ENCODE results near the gene HIVEP3.

Gene HIVEP3

DNA sequence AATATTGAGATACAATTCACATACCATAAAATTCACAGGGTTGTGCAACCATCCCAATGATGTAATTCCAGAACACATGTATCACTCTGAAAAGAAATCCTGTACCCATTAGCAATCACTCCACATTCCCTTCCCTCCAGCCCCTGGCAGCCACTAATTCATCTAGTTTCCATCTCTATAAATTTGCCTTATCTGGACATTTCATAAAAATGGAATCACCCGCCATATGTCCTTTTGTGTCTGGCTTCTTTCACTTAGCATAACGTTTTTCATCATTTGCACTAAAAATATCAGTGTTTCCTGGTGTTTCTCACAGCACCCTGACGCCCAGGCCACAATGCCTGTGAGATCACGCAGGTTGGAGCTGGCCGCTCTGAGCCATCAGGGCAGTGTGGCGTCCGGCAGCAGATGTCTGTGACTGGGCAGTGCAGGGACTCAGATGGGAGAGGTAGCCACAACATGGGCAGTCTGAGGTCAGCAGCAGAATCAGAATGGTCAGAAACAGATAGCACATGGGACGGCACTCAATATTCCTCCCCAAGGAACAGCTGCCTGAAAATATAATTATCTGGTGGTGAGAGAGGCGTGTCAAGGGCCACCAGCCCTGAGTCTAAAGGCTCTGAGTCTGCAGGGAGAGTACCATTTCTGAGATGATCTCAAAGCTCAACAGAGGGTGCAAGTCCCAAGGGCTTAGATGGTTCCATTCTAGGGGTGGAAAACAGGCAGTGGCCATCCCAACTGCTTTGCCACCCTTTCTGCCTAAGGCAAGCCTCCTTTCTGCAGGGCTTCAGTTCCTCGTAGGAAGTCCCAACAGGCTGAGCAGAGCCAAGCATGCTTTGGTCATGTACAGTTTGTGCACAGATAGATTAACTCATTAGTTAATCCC, 304.8 kb downstream of the HIVEP3 start:
- no peaks in the 10 kb centered on the region for H3K36me3 ChIP-seq
- H3K9me3 ChIP-seq, result no peaks in the 10 kb centered on the region
- intact Hi-C loops (cut with DNase I; ENCODE audit: low total_unique reads), result no loop called here
- no peaks in the 10 kb centered on the region for H3K27me3 ChIP-seq
- H3K4me3 ChIP-seq, result no peak overlapping the region
- H3K27ac ChIP-seq, result no peak overlapping the region
- peaks cover 0 to 18% (median 13%) of the 10 kb centered on the region in 4 donors for H3K4me1 ChIP-seq
- TF ChIP-seq, protein P1, sequence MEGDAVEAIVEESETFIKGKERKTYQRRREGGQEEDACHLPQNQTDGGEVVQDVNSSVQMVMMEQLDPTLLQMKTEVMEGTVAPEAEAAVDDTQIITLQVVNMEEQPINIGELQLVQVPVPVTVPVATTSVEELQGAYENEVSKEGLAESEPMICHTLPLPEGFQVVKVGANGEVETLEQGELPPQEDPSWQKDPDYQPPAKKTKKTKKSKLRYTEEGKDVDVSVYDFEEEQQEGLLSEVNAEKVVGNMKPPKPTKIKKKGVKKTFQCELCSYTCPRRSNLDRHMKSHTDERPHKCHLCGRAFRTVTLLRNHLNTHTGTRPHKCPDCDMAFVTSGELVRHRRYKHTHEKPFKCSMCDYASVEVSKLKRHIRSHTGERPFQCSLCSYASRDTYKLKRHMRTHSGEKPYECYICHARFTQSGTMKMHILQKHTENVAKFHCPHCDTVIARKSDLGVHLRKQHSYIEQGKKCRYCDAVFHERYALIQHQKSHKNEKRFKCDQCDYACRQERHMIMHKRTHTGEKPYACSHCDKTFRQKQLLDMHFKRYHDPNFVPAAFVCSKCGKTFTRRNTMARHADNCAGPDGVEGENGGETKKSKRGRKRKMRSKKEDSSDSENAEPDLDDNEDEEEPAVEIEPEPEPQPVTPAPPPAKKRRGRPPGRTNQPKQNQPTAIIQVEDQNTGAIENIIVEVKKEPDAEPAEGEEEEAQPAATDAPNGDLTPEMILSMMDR (IDR thresholded peaks at IDR 0.05), result no peak
- DNase-seq, result no peak

DNA sequence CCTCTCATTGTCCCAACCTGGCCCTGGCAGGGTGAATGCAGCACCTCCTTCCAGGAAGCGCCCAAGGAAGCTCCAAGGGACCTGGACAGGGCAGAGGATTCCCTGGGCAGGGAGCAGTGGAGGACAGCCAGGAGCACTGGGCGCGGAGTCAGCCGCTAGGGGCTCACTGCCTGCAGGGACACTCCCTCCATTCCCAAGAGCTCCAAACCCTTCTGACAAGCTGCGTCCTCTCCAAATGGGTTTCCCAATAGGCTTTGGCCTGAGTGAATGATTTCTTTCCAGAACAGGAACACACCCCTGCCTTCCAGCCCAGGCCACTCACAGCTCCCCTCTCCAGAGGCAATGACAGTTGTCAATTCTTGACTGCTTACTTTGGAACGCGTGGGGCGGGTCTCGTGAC, 305.8 kb downstream of the HIVEP3 start:
- Histone ChIP-seq H3K4me1 (peaks cover 0 to 20% (median 12%) of the 10 kb centered on the region in 4 donors), H3K27ac (no peak overlapping the region), H3K27me3 (no peaks in the 10 kb centered on the region), H3K4me3 (no peak overlapping the region), H3K9me3 (no peaks in the 10 kb centered on the region), H3K36me3 (no peaks in the 10 kb centered on the region)
- TF ChIP-seq, protein P1 (IDR thresholded peaks at IDR 0.05), result no peak
- peak; percentile 48 to 69 for DNase-seq
- intact Hi-C loops (cut with DNase I; ENCODE audit: low total_unique reads), result no loop called here

- peaks cover 0 to 15% (median 9%) of the 10 kb centered on the region in 4 donors for H3K4me1 ChIP-seq
- H3K27me3 ChIP-seq, result no peaks in the 10 kb centered on the region
- no peak overlapping the region for H3K4me3 ChIP-seq
- H3K27ac ChIP-seq, result no peak overlapping the region
- intact Hi-C loops (cut with DNase I; ENCODE audit: low total_unique reads), result no loop called here
- no peaks in the 10 kb centered on the region for H3K9me3 ChIP-seq
- no peak for DNase-seq
- TF ChIP-seq, protein P1 (IDR thresholded peaks at IDR 0.05), result no peak
- no peaks in the 10 kb centered on the region for H3K36me3 ChIP-seq
These were observed 306.7 kb downstream of the HIVEP3 start for GRCh38 chr1:41611932-41612450.

GRCh38 chr1:41611068-41611931, 307.4 kb downstream of the HIVEP3 start:
- TF ChIP-seq, protein P1 (IDR thresholded peaks at IDR 0.05), result no peak
- DNase-seq, result no peak
- no peaks in the 10 kb centered on the region for H3K27me3 ChIP-seq
- intact Hi-C loops (cut with DNase I; ENCODE audit: low total_unique reads), result no loop called here
- H3K9me3 ChIP-seq, result no peaks in the 10 kb centered on the region
- no peaks in the 10 kb centered on the region for H3K36me3 ChIP-seq
- no peak overlapping the region for H3K4me3 ChIP-seq
- H3K27ac ChIP-seq, result no peak overlapping the region
- peaks cover 0 to 15% (median 9%) of the 10 kb centered on the region in 4 donors for H3K4me1 ChIP-seq

DNA sequence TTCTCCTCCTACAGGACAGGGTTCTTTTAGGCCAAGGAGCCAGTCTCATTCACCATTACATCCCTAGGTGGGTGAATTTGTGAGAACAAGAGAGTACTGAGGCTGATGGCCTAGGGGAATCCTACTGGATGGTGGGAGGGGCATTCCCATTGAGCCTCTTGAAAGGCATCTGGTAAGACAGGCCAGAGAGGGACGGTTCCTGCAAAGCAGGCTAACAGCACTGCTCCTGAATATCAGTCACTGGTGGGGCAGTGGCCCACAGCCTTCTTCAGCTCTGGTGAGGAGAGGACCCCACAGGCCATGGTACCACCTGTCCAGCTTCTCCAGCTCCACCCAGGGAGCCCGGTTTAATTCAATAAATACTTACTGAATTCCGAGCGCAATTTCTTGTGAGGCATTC, 308.4 kb downstream of the HIVEP3 start:
- Histone ChIP-seq H3K9me3 (no peaks in the 10 kb centered on the region), H3K4me3 (no peak overlapping the region), H3K27ac (no peak overlapping the region), H3K27me3 (no peaks in the 10 kb centered on the region), H3K4me1 (peaks cover 0 to 15% (median 9%) of the 10 kb centered on the region in 4 donors), H3K36me3 (no peaks in the 10 kb centered on the region)
- no peak for DNase-seq
- TF ChIP-seq, protein P1 (IDR thresholded peaks at IDR 0.05), result no peak
- intact Hi-C loops (cut with DNase I; ENCODE audit: low total_unique reads), result no loop called here

Measured in tibial artery (tissue), 4 donors.